ENCODE results near the gene CFAP61. TPM values are rescaled to one million over a fixed set of nuclear protein-coding genes. Genes with fewer than 3 reads are reported as not detected.

The CFAP61 gene
- total RNA-seq, 1 donor from 2014 or later, result not detected

DNA sequence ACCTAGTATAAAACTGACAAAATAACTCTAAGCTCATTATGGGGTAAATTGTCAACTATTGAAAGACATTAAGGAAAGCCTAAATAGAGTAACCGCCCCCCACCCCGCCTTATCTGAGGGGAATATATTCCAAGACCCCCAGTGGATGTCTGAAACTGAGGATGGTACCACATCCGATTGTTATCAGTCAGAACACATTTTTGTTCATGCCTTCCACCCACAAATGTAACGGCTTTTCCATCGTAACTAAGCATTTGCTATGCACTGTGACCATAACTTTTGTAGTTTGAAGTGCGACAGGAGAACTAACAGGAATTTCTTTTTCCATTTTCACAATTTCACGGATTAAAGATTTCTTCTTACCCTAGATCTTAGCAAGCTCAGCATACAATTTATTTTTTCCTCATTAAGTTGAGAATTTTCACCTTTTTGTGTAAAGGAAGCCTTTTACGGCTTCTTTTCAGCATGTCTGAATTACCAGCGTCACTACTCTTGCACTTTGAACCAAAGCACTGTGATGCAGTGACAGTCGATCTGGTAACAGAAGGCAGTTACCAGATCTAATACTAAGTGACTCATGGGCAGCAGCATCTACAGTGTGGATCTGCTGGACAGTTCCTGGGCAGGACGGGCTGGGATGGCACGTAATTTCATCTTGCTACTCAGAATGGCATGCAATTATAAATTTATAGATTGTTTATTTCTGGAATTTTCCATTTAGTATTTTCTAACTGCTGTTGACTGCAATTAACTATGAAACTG is 11.8 kb downstream of the CFAP61 start:
- no peak overlapping the region for H3K4me3 ChIP-seq (ENCODE audit: low read depth, low read length)
- TF ChIP-seq, protein P1, sequence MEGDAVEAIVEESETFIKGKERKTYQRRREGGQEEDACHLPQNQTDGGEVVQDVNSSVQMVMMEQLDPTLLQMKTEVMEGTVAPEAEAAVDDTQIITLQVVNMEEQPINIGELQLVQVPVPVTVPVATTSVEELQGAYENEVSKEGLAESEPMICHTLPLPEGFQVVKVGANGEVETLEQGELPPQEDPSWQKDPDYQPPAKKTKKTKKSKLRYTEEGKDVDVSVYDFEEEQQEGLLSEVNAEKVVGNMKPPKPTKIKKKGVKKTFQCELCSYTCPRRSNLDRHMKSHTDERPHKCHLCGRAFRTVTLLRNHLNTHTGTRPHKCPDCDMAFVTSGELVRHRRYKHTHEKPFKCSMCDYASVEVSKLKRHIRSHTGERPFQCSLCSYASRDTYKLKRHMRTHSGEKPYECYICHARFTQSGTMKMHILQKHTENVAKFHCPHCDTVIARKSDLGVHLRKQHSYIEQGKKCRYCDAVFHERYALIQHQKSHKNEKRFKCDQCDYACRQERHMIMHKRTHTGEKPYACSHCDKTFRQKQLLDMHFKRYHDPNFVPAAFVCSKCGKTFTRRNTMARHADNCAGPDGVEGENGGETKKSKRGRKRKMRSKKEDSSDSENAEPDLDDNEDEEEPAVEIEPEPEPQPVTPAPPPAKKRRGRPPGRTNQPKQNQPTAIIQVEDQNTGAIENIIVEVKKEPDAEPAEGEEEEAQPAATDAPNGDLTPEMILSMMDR (conservative IDR thresholded peaks at IDR 0.05; ENCODE audit: low read depth, low read length), result no peak
- no peak for DNase-seq (ENCODE audit: low read depth)

DNA sequence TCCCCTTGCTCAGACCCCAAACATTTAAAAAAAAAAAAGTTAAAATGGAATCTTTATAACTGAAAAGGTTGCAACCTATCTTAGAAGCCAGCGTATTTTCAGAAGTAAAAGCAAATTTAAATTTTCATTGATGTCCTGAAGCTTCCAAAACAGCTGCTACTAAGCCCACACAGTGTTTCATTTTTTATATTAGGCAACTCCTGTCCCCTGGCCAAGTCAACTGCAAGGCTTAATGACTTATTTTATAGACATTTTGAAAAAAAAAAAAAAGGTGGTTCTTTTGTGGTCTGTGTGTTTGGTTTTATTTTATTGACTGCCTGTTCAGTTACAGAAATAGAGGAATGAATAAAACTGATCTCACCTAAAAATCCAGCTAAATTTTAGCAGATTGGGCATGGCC is 13.0 kb downstream of the CFAP61 start:
- no peak for DNase-seq (ENCODE audit: low read depth)
- H3K4me3 ChIP-seq (ENCODE audit: low read depth, low read length), result no peak overlapping the region
- TF ChIP-seq, protein P1 (conservative IDR thresholded peaks at IDR 0.05; ENCODE audit: low read depth, low read length), result no peak

DNA sequence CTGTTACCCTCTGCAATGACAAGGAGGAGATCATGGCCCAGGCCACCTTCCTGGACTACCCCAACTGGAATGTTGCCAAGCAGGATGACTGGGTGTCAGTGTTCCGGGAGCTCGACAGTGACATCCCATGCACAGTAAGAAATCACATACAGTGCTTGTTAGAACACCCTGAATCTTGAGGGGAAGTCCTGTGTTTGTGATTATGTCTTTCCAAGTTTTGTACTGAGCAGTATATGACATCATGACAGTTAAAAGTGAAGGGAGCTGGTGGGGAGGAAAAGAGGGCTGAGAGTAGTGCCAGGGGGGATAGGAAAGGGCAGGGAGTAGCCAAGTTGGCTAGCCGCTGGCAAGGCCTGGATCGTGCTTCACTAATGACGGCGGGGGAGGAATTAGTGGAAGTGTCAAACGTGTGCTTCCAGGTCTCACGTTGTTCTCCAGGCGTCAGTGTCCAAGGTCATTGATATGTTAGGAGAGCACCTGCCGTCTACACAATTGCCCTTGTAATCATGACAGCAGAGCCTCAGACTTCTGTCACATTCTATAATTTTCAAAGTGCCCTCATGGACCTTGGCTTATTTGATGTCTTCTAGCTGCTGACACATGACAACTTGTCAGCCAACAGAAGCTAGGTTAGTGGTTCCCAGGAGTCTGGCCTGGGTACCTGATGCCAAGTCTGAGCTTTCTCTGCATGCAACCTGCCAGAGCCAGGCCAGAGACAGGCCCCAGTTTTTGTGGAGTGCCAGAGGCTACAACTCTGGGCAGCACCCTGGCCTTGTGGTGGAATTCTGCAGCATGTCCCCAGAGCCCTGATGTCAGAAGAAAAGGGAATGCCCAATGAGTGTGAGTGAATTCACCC is 18.8 kb downstream of the CFAP61 start:
- no peak overlapping the region for H3K4me3 ChIP-seq (ENCODE audit: low read depth, low read length)
- TF ChIP-seq, protein P1 (conservative IDR thresholded peaks at IDR 0.05; ENCODE audit: low read depth, low read length), result no peak
- no peak for DNase-seq (ENCODE audit: low read depth)

GRCh38 chr20:20073801-20074371 is 21.6 kb downstream of the CFAP61 start:
- no peak for DNase-seq (ENCODE audit: low read depth)
- TF ChIP-seq, protein P1 (conservative IDR thresholded peaks at IDR 0.05; ENCODE audit: low read depth, low read length), result no peak
- H3K4me3 ChIP-seq (ENCODE audit: low read depth, low read length), result peak overlapping the region; percentile 26

- no peak overlapping the region for H3K4me3 ChIP-seq (ENCODE audit: low read depth, low read length)
- DNase-seq (ENCODE audit: low read depth), result no peak
- TF ChIP-seq, protein P1 (conservative IDR thresholded peaks at IDR 0.05; ENCODE audit: low read depth, low read length), result no peak
Observed at GRCh38 chr20:20075032-20075431, 22.7 kb downstream of the CFAP61 start.

GRCh38 chr20:20076297-20077065 is 24.1 kb downstream of the CFAP61 start:
- no peak overlapping the region for H3K4me3 ChIP-seq (ENCODE audit: low read depth, low read length)
- no peak for DNase-seq (ENCODE audit: low read depth)
- TF ChIP-seq, protein P1 (conservative IDR thresholded peaks at IDR 0.05; ENCODE audit: low read depth, low read length), result no peak

Data from epithelial cell of proximal tubule (primary cell).